HG03469 (cell line): ENCODE results near the gene FAM168A.

Source experiments
- ATAC-seq: cut with Tn5 transposase; IDR thresholded peaks from one replicate; pipeline ENCODE4 v1.9.1; 2021; ENCODE audit warnings: mild to moderate bottlenecking, moderate library complexity, moderate number of reproducible peaks; ENCODE audit not compliant: unreplicated experiment

The FAM168A gene

GRCh38 chr11:73393011-73393380 lies 204.9 kb downstream of the FAM168A start:
- ATAC-seq = no peak

- no peak for ATAC-seq
Measured at GRCh38 chr11:73392108-73393010, 205.6 kb downstream of the FAM168A start.

GRCh38 chr11:73391665-73392064 lies 206.2 kb downstream of the FAM168A start:
- ATAC-seq = no peak

GRCh38 chr11:73390601-73391565 lies 207.0 kb downstream of the FAM168A start:
- ATAC-seq = no peak

GRCh38 chr11:73389916-73390315 lies 208.0 kb downstream of the FAM168A start:
- no peak for ATAC-seq

GRCh38 chr11:73389134-73389525 lies 208.8 kb downstream of the FAM168A start:
- no peak for ATAC-seq

GRCh38 chr11:73388265-73389133 lies 209.4 kb downstream of the FAM168A start:
- ATAC-seq = no peak

- ATAC-seq = no peak
Measured at GRCh38 chr11:73387594-73388264, 210.2 kb downstream of the FAM168A start.

- ATAC-seq = no peak
Measured at GRCh38 chr11:73386546-73386945, 211.4 kb downstream of the FAM168A start.

GRCh38 chr11:73386016-73386415 lies 211.9 kb downstream of the FAM168A start:
- no peak for ATAC-seq

GRCh38 chr11:73384872-73385689 lies 212.8 kb downstream of the FAM168A start:
- no peak for ATAC-seq

GRCh38 chr11:73384531-73384871 lies 213.4 kb downstream of the FAM168A start:
- no peak for ATAC-seq

- no peak for ATAC-seq
Measured at GRCh38 chr11:73384125-73384441, 213.8 kb downstream of the FAM168A start.

GRCh38 chr11:73383249-73384124 lies 214.4 kb downstream of the FAM168A start:
- ATAC-seq = no peak

GRCh38 chr11:73382747-73383146 lies 215.2 kb downstream of the FAM168A start:
- ATAC-seq = no peak

GRCh38 chr11:73382183-73382582 lies 215.7 kb downstream of the FAM168A start:
- no peak for ATAC-seq

- ATAC-seq = no peak
Measured at GRCh38 chr11:73381589-73381988, 216.3 kb downstream of the FAM168A start.

GRCh38 chr11:73380897-73381410 lies 217.0 kb downstream of the FAM168A start:
- ATAC-seq = no peak
